Upper lobe of left lung (tissue), 6 donors: Measurements from ENCODE around the gene FBLN2. TPM values are rescaled to one million over a fixed set of nuclear protein-coding genes. Genes with fewer than 3 reads are reported as not detected.
A peak's percentile ranks its signal among the peaks of the same experiment; 100 is the strongest.

Source experiments
- ATAC-seq, 2 donors: fragments of 200-7000 bp; cut with Tn5 transposase; one replicate each; pipeline ENCODE4 v1.9.1; 2022; ENCODE audit warnings: mild to moderate bottlenecking in 2 of 2, moderate library complexity in 2 of 2; ENCODE audit not compliant: low FRiP score in 2 of 2
- DNase-seq, 2 donors: peaks; one replicate each; pipeline ENCODE4 v3.0.0-alpha.2; 2019 to 2020
- H3K27ac ChIP-seq, 4 donors: fragments of 200-600 bp; sonication (generic); one replicate each; pipeline ENCODE4 v1.5.1; 2016 to 2019
- H3K27me3 ChIP-seq, 4 donors: fragments of 200-600 bp; sonication (generic); one replicate each; pipeline ENCODE4 v1.5.1; 2017 to 2019
- H3K36me3 ChIP-seq, 4 donors: fragments of 200-600 bp; sonication (generic); one replicate each; pipeline ENCODE4 v1.5.1; 2016 to 2019
- H3K4me1 ChIP-seq, 4 donors: fragments of 200-600 bp; sonication (generic); one replicate each; pipeline ENCODE4 v1.5.1; 2018 to 2019
- H3K4me3 ChIP-seq, 4 donors: fragments of 200-600 bp; sonication (generic); one replicate each; pipeline ENCODE4 v1.5.1; 2017 to 2019; ENCODE audit warnings: mild to moderate bottlenecking in 2 of 4, moderate library complexity in 1 of 4
- H3K9me3 ChIP-seq, 4 donors: fragments of 200-600 bp; sonication (generic); one replicate each; pipeline ENCODE4 v1.5.1; 2018 to 2019
- EP300 ChIP-seq, 4 donors: sonication (generic); formaldehyde crosslinking; IDR thresholded peaks; one replicate each; pipeline ENCODE4 v1.5.1; 2017; ENCODE audit warnings: antibody characterized with exemption in 4 of 4, control low read depth in 2 of 4
- POLR2A ChIP-seq, 4 donors: fragments of 450-650 bp; IDR thresholded peaks; one replicate each; pipeline ENCODE4 v1.5.1; 2016 to 2017; ENCODE audit warnings: antibody characterized with exemption in 4 of 4, mild to moderate bottlenecking in 2 of 4
- POLR2AphosphoS5 ChIP-seq, 2 donors: sonication (generic); formaldehyde crosslinking; IDR thresholded peaks; one replicate each; pipeline ENCODE4 v1.5.1; 2017; ENCODE audit warnings: antibody characterized with exemption in 2 of 2
- WGBS, 2 donors: methylation state at CpG; one replicate each; pipeline ENCODE4 v1.1.5; 2017 to 2018; 5-methylcytosine and 5-hydroxymethylcytosine counted together
- total RNA-seq, 6 donors: library from RNA; depleted of rRNA in 4 of 6; stranded (reverse); fragments of >200 nt in 4 of 6; gene quantifications; one replicate each; pipeline versions ENCODE4 v1.1.0 to v1.2.1, GENCODE V29; 2016 to 2021
- TF ChIP-seq, protein P1 (sequence below), 6 experiments: fragments of 450-650 bp in 4 of 6; fragments of 200-600 bp in 2 of 6; sonication (generic) in 2 of 6; IDR thresholded peaks; one replicate each; pipeline ENCODE4 v1.5.1; 2016 to 2019; ENCODE audit warnings: antibody characterized with exemption in 6 of 6
- donor health status: DM: no; HTN: no; CAD: no; lungs with moderate emphysema.
- donor health status: DM: no; HTN: yes; CAD: no; lungs with severe emphysema.

The FBLN2 gene
- total RNA-seq, 6 donors from 2014 or later = 2.1 to 85.7 (median 19.5) TPM

GRCh38 chr3:13539292-13539638 is 9.7 kb upstream of the FBLN2 start:
- Histone ChIP-seq H3K27me3 (no peaks in the 10 kb centered on the region), H3K27ac (no peak overlapping the region), H3K4me3 (no peak overlapping the region), H3K4me1 (peaks cover 0 to 7% (median 3%) of the 10 kb centered on the region in 4 donors), H3K9me3 (no peaks in the 10 kb centered on the region), H3K36me3 (no peaks in the 10 kb centered on the region)
- DNase-seq = peak in 1 of 2 donors; percentile 66
- 78 to 100% methylated on average over 3 to 5 of the region's 5 CpGs for WGBS, 2 donors
- TF ChIP-seq, protein P1, sequence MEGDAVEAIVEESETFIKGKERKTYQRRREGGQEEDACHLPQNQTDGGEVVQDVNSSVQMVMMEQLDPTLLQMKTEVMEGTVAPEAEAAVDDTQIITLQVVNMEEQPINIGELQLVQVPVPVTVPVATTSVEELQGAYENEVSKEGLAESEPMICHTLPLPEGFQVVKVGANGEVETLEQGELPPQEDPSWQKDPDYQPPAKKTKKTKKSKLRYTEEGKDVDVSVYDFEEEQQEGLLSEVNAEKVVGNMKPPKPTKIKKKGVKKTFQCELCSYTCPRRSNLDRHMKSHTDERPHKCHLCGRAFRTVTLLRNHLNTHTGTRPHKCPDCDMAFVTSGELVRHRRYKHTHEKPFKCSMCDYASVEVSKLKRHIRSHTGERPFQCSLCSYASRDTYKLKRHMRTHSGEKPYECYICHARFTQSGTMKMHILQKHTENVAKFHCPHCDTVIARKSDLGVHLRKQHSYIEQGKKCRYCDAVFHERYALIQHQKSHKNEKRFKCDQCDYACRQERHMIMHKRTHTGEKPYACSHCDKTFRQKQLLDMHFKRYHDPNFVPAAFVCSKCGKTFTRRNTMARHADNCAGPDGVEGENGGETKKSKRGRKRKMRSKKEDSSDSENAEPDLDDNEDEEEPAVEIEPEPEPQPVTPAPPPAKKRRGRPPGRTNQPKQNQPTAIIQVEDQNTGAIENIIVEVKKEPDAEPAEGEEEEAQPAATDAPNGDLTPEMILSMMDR (IDR thresholded peaks at IDR 0.05) = no peak
- TF ChIP-seq POLR2A (IDR thresholded peaks at IDR 0.05) (no peak), POLR2AphosphoS5 (IDR thresholded peaks at IDR 0.05) (no peak), EP300 (IDR thresholded peaks at IDR 0.05) (no peak)
- peak in 1 of 2 donors; percentile 7 for ATAC-seq

DNA sequence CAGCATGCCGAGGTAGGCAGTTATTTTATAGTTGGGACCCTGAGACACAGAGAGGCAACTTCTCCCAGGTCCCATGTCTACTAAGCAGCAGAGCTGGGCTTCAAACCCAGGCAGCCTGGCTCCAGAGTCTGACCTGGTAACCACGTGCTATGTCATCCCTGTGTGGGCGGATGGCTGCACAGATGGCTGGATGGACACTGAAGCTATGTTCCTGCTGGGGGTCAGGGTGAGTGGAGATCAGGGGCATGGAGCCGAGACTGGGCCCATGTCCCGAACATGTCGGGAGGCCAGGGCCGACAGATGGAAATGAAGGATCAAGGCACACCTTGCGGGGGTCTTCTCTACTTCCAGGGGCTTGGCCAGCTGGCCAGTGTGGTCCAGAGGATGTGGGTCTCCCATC is 9.3 kb upstream of the FBLN2 start:
- 84% methylated on average over 6 to 8 of the region's 8 CpGs for WGBS, 2 donors
- Histone ChIP-seq H3K27me3 (no peaks in the 10 kb centered on the region), H3K27ac (no peak overlapping the region), H3K36me3 (no peaks in the 10 kb centered on the region), H3K4me3 (no peak overlapping the region), H3K4me1 (peaks cover 0 to 7% (median 3%) of the 10 kb centered on the region in 4 donors), H3K9me3 (no peaks in the 10 kb centered on the region)
- ATAC-seq = no peak
- no peak for DNase-seq
- no peak for TF ChIP-seq EP300 (IDR thresholded peaks at IDR 0.05)
- TF ChIP-seq POLR2AphosphoS5 (IDR thresholded peaks at IDR 0.05) = no peak
- TF ChIP-seq, protein P1 (IDR thresholded peaks at IDR 0.05) = no peak
- TF ChIP-seq POLR2A (IDR thresholded peaks at IDR 0.05) = no peak

- DNase-seq (no peak), ATAC-seq (no peak)
- Histone ChIP-seq H3K27ac (no peak overlapping the region), H3K4me3 (no peak overlapping the region), H3K36me3 (no peaks in the 10 kb centered on the region), H3K27me3 (no peaks in the 10 kb centered on the region), H3K4me1 (peaks cover 0 to 7% (median 3%) of the 10 kb centered on the region in 4 donors), H3K9me3 (no peaks in the 10 kb centered on the region)
- 50 to 60% methylated on average over 1 to 4 of the region's 4 CpGs for WGBS, 2 donors
- TF ChIP-seq POLR2A (IDR thresholded peaks at IDR 0.05) (no peak), EP300 (IDR thresholded peaks at IDR 0.05) (no peak)
- TF ChIP-seq, protein P1 (IDR thresholded peaks at IDR 0.05) = no peak
Observed at GRCh38 chr3:13540297-13540995, 8.5 kb upstream of the FBLN2 start.

GRCh38 chr3:13541691-13542090 is 7.2 kb upstream of the FBLN2 start:
- ATAC-seq (no peak), DNase-seq (no peak)
- Histone ChIP-seq H3K9me3 (no peaks in the 10 kb centered on the region), H3K4me1 (peaks cover 0 to 4% (median 2%) of the 10 kb centered on the region in 4 donors), H3K27ac (no peak overlapping the region), H3K36me3 (no peaks in the 10 kb centered on the region), H3K27me3 (no peaks in the 10 kb centered on the region), H3K4me3 (no peak overlapping the region)
- 53 to 54% methylated on average over 3 of the region's 3 CpGs for WGBS, 2 donors
- TF ChIP-seq, protein P1 (IDR thresholded peaks at IDR 0.05) = no peak
- TF ChIP-seq EP300 (IDR thresholded peaks at IDR 0.05) = no peak
- TF ChIP-seq POLR2AphosphoS5 (IDR thresholded peaks at IDR 0.05) = no peak
- no peak for TF ChIP-seq POLR2A (IDR thresholded peaks at IDR 0.05)

GRCh38 chr3:13542142-13542541 is 6.8 kb upstream of the FBLN2 start:
- TF ChIP-seq EP300 (IDR thresholded peaks at IDR 0.05) (no peak), POLR2AphosphoS5 (IDR thresholded peaks at IDR 0.05) (no peak), POLR2A (IDR thresholded peaks at IDR 0.05) (no peak)
- TF ChIP-seq, protein P1 (IDR thresholded peaks at IDR 0.05) = no peak
- Histone ChIP-seq H3K4me1 (no peaks in the 10 kb centered on the region), H3K4me3 (no peak overlapping the region), H3K36me3 (no peaks in the 10 kb centered on the region), H3K27me3 (no peaks in the 10 kb centered on the region), H3K9me3 (no peaks in the 10 kb centered on the region), H3K27ac (no peak overlapping the region)
- WGBS, 2 donors = 85 to 90% methylated on average over 3 of the region's 3 CpGs
- ATAC-seq (no peak), DNase-seq (no peak)
